GM12878 (cell line): Measurements from ENCODE around the gene SLC29A2. TPM values are rescaled to one million over a fixed set of nuclear protein-coding genes. Genes with fewer than 3 reads are reported as not detected.

Source experiments
- BCL11A ChIP-seq: IDR thresholded peaks from 2 replicates; pipeline ENCODE4 v1.6.1; 2011; ENCODE audit warnings: low read depth, low read length
- BHLHE40 ChIP-seq, 2 experiments: fragments of 450-650 bp in 1 of 2; IDR thresholded peaks; 2 replicates each; pipeline ENCODE4 v1.6.1; 2011 to 2017; ENCODE audit warnings: low read depth in 2 of 2, borderline replicate concordance in 1 of 2, improper control_type of control experiment in 1 of 2, low read length in 1 of 2, mild to moderate bottlenecking in 1 of 2
- CHD4 ChIP-seq: fragments of 200-600 bp; sonication (generic); IDR thresholded peaks from 2 replicates; pipeline ENCODE4 v1.6.1; 2016; ENCODE audit warnings: mild to moderate bottlenecking
- DPF2 ChIP-seq: fragments of 450-650 bp; IDR thresholded peaks from 2 replicates; pipeline ENCODE4 v1.6.1; 2017; ENCODE audit warnings: mild to moderate bottlenecking
- KAT2A ChIP-seq: conservative IDR thresholded peaks from 2 replicates; pipeline ENCODE4 v1.6.1; 2011; ENCODE audit warnings: low read depth, low read length; ENCODE audit not compliant: control insufficient read depth
- MTA2 ChIP-seq: fragments of 450-650 bp; IDR thresholded peaks from 2 replicates; pipeline ENCODE4 v1.6.1; 2016; ENCODE audit warnings: low read depth, mild to moderate bottlenecking, moderate library complexity
- NFIC ChIP-seq: IDR thresholded peaks from 2 replicates; pipeline ENCODE4 v1.6.1; 2012; ENCODE audit warnings: low read depth, mild to moderate bottlenecking, inconsistent platforms, low read length, moderate library complexity
- NFXL1 ChIP-seq: fragments of 450-650 bp; IDR thresholded peaks from 2 replicates; pipeline ENCODE4 v1.6.1; 2017; ENCODE audit warnings: antibody characterized with exemption, mild to moderate bottlenecking, borderline replicate concordance
- NR2C1 ChIP-seq: fragments of 450-650 bp; IDR thresholded peaks from 2 replicates; pipeline ENCODE4 v1.6.1; 2017; ENCODE audit warnings: antibody characterized with exemption, mild to moderate bottlenecking, moderate library complexity
- NR2F1 ChIP-seq: fragments of 450-650 bp; conservative IDR thresholded peaks from 2 replicates; pipeline ENCODE4 v1.6.1; 2017; ENCODE audit warnings: mild to moderate bottlenecking
- NRF1 ChIP-seq: conservative IDR thresholded peaks from 2 replicates; pipeline ENCODE4 v1.6.1; 2011; ENCODE audit warnings: mild to moderate bottlenecking, low read depth, low read length, improper control_type of control experiment
- POLR2A ChIP-seq: IDR thresholded peaks from 2 replicates; pipeline ENCODE4 v1.6.1; 2011; ENCODE audit warnings: low read depth, mild to moderate bottlenecking, low read length
- REST ChIP-seq: IDR thresholded peaks from 2 replicates; pipeline ENCODE4 v1.6.1; 2012; ENCODE audit warnings: mild to moderate bottlenecking, low read depth, low read length
- SMC3 ChIP-seq: IDR thresholded peaks from 2 replicates; pipeline ENCODE4 v1.6.1; 2011; ENCODE audit warnings: low read length, improper control_type of control experiment, borderline replicate concordance
- SUZ12 ChIP-seq: fragments of 200-600 bp; sonication (generic); IDR thresholded peaks from one replicate; pipeline ENCODE4 v1.6.1; 2018; ENCODE audit warnings: antibody characterized with exemption, mild to moderate bottlenecking; ENCODE audit not compliant: unreplicated experiment
- TARDBP ChIP-seq: IDR thresholded peaks from 2 replicates; pipeline ENCODE4 v1.6.1; 2016; ENCODE audit warnings: borderline replicate concordance
- ZBED1 ChIP-seq: IDR thresholded peaks from 2 replicates; pipeline ENCODE4 v1.6.1; 2016; ENCODE audit warnings: borderline replicate concordance
- ZNF207 ChIP-seq: fragments of 450-650 bp; IDR thresholded peaks from 2 replicates; pipeline ENCODE4 v1.6.1; 2014; ENCODE audit warnings: antibody characterized with exemption, mild to moderate bottlenecking, borderline replicate concordance
- ZNF622 ChIP-seq: fragments of 450-650 bp; IDR thresholded peaks from 2 replicates; pipeline ENCODE4 v1.6.1; 2017; ENCODE audit warnings: mild to moderate bottlenecking, inconsistent platforms
- ZNF687 ChIP-seq: fragments of 450-650 bp; IDR thresholded peaks from 2 replicates; pipeline ENCODE4 v1.6.1; 2017; ENCODE audit warnings: mild to moderate bottlenecking, moderate library complexity
- ZZZ3 ChIP-seq: IDR thresholded peaks from 2 replicates; pipeline ENCODE4 v1.6.1; 2011; ENCODE audit warnings: low read depth; ENCODE audit not compliant: control insufficient read depth, insufficient read length
- polyA plus RNA-seq, 11 experiments: library from polyadenylated mRNA; depleted of rRNA in 4 of 11; unstranded in 6 of 11; stranded (reverse) in 5 of 11; fragments of >200 nt; fragmentation: Nextera tagmentation in 4 of 11; fragmentation: Illumina TruSeq in 1 of 11; extraction: Ambion mirVana in 4 of 11; extraction: Trizol in 1 of 11; gene quantifications; 1 replicate in 1 of 11; 2 replicates in 10 of 11; pipeline versions ENCODE4 v1.2.1 to v1.2.3, GENCODE V29; 2011 to 2016; ENCODE audit warnings: inconsistent platforms in 2 of 11, missing spikeins in 2 of 11, low read depth in 1 of 11
- total RNA-seq, 4 experiments: library from RNA; depleted of rRNA in 3 of 4; stranded (reverse); fragments of >200 nt in 3 of 4; fragmentation: Illumina TruSeq in 1 of 4; extraction: Trizol in 1 of 4; gene quantifications; 2 replicates each; pipeline versions ENCODE4 v1.2.1 to v1.2.3, GENCODE V29; 2013 to 2021

Gene SLC29A2
- total and polyA plus RNA-seq, 10 of the 15 experiments (the other 5 are each of a cell fraction or from before 2014, with no cell fraction given): 0.27 to 7.5 (median 2.2) TPM

- TF ChIP-seq DPF2 (peak; percentile 95), NFXL1 (no peak), BHLHE40 (IDR thresholded peaks at IDR 0.05; ENCODE audit: borderline replicate concordance in 1 of 2, low read depth in 2 of 2, low read length in 1 of 2) (peak; percentile 71 to 85), POLR2A (peak; percentile 41), CHD4 (no peak), ZNF207 (peak; percentile 66; the same call in 1 of the 2 replicates), MTA2 (peak; percentile 68; the same call in 1 of the 2 replicates), NR2F1 (peak; percentile 98), KAT2A (no peak), BCL11A (peak; percentile 47; the same call in 1 of the 2 replicates), NRF1 (no peak), ZZZ3 (no peak), SUZ12 (no peak), NFIC (no peak; the same call in 1 of the 2 replicates), ZNF687 (peak; percentile 59; the same call in 1 of the 2 replicates), REST (no peak), ZBED1 (peak; percentile 35; the same call in 1 of the 2 replicates), SMC3 (peak; percentile 18; the same call in 1 of the 2 replicates), ZNF622 (no peak), NR2C1 (no peak; the same call in 1 of the 2 replicates), TARDBP (no peak)
Measured at GRCh38 chr11:66336234-66337102, 35.1 kb downstream of the SLC29A2 start, which contains the start of gene RIN1 (continued).
